ENCODE data around the gene TRAPPC2. TPM values are rescaled to one million over a fixed set of nuclear protein-coding genes. Genes with fewer than 3 reads are reported as not detected.
"Not testable (repeated sequence)": the region's sequence is repeated elsewhere in the genome, so short reads cannot be mapped to it uniquely, and the experiment has no call there.

Gene TRAPPC2
- total RNA-seq, 1 donor from 2014 or later: 22.5 TPM

DNA sequence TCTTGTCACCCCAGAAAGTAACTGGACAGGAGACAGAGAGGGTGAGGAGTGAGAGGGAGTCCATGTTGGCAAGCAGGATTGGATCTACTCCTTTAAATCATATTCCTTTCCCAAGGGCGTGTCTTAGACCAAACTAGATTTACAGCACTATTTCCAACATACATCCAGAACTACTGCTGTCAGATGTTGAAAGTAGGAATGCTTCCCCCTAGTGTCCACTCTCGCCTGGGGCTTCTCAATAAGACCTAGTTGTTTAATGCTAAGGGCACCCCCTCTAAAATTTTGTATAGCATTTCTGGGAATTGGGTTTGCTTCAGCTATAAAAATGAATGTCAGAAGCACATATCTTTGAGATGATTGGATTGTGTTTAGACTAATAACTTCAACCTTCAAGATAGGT, 13.4 kb upstream of the TRAPPC2 start:
- DNase-seq: peak; percentile 11

DNA sequence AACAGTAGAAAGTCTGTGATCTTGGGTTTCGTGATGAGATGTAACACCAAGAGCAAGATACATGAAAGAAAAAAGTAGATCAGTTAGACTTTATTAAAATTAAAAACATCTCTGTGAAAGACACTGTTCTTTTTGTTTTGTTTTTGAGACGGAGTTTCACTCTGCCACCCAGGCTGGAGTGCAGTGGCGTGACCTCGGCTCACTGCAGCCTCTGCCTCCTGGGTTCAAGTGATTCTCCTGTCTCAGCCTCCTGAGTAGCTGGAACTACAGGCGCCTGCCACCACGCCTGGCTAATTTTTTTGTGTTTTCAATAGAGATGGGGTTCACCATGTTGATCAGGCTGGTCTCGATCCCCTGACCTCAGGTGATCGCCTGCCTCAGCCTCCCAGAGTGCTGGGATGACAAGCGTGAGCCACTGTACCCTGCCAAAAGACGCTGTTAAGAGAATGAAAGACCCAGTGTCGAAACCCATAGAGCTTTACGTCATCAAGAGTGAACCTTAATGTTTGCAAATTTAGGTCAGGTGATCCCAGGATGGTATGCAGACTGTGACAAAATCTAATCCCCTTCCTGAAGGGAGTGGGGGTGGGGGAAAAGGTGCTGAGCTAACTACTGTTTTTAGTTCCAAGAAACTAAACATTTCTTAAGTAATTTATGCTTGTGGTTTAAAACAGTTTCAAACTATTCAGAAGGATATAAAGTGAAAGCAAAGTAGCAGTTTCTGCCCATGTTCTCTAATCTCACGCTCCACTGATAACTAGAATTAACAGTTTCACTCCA, 8.2 kb upstream of the TRAPPC2 start:
- DNase-seq: no peak

DNA sequence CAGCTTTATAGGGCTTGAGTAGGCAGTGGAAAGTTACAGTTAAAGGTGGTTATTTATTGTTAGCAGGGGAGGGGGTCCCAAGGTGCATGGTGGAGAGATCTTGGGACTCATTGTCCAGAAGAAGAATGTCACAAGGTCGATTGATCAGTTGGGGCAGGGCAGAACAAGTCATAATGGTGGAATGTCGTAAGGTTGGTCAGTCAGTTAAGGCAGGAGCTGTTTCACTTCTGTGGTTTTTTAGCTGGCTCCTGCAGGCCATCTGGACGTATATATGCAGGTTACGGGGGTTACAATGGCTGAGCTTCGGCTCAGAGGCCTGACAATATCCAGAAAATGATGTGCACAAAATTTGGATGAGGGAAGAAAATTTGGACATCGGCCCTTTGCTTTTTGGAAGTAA, 7.3 kb upstream of the TRAPPC2 start:
- no peak for DNase-seq

DNA sequence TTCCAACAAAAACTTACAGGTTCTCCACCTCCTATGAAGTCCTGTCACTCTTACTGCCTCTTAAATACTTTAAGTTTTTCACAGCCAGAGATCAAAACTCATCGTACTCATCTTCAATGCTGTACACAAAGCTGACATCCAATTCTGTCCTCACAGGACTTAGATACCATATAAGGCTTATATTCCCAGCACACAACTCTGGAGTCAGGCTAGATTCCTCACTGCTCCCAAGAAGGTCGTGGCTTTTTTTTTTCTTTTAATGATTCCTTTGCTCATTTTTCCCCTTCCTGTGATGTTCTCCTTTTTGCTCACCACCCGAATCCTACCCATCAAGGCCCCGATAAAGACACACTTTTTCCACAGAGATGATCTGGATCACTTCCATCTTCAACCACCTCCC, 914 bp downstream of the TRAPPC2 start:
- DNase-seq: no peak

DNA sequence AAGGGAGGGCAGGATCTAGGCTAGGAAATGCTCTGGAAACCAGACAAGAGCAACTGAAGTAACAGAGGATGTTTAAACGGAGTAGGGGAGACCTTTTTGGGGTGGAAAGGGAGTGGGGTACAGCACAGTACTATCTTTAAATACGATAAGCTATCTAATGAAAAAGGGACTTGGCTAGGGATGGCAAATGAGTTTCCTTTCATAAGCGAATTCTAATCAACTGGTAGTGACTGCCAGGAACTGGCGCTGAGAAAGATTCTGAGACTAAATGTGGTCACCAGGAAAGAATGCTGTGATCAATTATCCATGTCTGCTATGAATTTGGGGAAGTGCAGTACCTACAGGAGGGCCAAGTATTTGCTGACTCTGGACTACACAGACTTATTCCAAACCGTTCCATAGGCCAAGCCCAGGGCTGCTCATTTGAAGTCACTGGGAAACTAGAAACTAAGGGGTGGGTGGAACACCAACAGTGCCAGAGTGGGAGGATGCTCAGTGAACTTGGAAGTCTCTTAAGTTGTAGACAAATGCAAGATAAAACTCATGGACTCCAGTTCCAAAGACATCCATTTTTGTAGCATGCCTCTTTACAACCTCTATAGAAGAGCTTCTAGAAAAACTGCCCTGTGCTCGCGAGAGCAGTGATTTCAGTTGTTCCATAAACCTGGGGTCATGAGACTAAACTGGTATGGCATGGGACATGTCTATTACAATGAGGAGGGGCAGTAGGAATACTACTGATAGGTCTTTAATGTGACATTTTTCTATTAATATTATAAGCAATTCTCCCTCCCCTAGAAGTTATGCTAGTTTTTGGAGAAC, 2.0 kb downstream of the TRAPPC2 start:
- peak; percentile 51 for DNase-seq

DNA sequence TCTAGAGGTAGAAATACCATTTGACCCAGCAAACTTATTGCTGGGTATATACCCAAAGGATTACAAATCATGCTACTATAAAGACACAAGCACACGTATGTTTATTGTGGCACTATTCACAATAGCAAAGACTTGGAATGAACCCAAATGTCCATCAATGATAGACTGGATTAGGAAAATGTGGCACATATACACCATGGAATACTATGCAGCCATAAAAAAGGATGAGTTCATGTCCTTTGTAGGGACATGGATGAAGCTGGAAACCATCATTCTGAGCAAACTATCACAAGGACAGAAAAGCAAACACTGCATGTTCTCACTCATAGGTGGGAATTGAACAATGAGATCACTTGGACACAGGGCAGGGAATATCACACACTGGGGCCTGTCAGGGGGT, 3.9 kb downstream of the TRAPPC2 start:
- DNase-seq: not testable (repeated sequence)

DNA sequence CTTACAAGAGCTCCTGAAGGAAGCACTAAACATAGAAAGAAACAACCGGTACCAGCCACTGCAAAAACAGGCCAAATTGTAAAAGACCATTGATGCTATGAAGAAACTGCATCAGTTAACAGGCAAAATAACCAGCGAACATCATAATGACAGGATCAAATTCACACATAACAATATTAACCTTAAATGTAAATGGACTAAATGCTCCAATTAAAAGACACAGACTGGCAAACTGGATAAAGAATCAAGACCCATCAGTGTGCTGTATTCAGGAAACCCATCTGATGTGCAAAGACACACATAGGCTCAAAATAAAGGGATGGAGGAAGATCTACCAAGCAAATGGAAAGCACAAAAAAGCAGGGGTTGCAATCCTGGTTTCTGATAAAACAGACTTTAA, 7.8 kb downstream of the TRAPPC2 start:
- not testable (repeated sequence) for DNase-seq

DNA sequence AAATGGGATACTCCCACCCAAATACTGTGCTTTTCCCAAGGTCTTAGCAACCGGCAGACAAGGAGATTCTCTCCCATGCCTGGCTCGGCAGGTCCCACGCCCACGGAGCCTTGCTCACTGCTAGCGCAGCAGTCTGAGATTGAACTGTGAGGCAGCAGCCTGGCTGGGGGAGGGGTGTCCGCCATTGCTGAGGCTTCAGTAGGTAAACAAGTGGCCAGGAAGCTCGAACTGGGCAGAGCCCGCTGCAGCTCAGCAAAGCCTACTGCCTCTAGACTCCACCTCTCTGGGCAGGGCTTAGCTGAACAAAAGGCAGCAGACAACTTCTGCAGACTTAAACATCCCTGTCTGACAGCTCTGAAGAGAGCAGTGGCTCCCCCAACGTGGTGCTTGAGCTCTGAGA, 9.5 kb downstream of the TRAPPC2 start:
- not testable (repeated sequence) for DNase-seq

DNA sequence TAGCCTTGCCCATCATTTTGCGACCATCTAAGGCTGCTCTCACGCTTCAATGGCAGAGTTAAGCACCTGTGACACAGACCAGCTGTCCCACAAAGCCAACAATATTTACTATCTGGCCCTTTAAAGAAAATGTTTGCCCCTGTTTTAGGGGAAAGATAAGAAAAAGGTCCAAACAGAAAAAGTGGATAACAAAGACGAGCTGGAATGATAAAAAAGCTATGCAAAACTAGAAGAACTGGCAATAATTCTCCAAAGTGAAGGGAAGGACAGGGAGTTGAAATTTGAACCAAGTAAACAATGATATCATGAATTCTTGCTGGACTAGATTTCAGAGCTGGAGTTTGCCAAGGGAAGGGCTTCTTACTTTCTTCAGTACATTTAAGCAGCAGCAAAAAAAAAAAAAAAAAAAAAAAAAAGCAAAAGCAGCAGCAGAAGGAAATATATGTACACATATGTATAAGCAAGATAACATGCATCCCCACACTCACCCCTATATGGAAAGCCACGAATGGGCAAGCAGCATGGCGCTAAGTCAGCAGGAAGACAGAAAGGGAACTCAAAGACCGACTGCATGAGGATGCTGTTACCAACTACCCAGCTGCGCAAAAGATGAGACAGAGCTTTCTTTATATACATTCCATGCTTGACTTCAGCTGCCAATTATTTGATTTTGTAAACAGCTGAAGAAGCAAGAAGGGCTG, 12.5 kb downstream of the TRAPPC2 start:
- DNase-seq: peak; percentile 70

DNA sequence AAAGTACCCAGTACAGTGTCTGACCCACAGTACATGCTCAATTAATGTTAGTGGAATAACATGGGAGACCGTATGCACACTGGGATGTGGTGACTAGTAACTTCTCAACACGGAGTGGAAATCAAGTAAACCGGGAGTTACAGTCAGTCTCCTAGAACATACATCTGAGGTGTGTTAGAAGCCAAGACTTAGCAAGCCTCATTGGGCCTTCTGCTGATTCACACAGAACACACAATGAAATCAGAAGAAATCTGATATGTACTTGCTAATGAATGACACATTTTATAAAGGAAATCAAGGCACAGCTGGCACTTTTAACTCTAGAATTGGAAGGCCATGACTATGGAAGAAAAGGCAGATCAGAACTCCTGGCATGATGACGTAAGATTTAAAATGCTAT, 13.0 kb downstream of the TRAPPC2 start:
- no peak for DNase-seq

DNA sequence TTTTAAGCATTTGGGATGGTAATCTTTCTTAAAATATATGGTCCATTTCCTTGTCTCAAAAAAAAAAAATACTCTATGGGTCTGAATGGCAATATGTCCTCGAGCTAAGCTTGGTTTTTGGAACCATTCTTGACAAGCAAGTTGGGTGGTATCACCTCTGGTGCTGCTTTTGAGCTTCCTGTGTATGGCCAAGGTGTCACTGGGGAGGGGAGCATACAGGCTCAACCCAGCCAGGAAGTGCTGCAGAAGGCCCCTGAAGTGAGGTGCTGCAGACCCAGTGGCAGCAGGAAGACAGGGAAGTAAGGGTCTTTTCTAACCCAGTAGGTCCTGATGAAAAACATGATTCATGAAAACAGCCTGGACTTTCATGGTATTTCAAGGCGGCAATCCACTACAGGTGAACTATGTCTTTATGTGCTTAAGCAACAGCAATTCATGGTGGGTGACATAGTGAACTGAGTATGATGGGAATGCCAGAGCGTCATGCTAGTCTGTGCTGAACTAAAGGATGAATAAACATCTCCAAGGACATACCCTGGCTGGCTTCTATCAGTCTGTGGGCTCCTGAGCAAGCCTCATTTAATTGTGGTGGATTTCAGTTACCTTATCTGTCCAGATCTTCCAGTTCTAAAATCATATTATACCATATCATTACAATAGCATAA, 15.1 kb downstream of the TRAPPC2 start:
- DNase-seq: no peak

DNA sequence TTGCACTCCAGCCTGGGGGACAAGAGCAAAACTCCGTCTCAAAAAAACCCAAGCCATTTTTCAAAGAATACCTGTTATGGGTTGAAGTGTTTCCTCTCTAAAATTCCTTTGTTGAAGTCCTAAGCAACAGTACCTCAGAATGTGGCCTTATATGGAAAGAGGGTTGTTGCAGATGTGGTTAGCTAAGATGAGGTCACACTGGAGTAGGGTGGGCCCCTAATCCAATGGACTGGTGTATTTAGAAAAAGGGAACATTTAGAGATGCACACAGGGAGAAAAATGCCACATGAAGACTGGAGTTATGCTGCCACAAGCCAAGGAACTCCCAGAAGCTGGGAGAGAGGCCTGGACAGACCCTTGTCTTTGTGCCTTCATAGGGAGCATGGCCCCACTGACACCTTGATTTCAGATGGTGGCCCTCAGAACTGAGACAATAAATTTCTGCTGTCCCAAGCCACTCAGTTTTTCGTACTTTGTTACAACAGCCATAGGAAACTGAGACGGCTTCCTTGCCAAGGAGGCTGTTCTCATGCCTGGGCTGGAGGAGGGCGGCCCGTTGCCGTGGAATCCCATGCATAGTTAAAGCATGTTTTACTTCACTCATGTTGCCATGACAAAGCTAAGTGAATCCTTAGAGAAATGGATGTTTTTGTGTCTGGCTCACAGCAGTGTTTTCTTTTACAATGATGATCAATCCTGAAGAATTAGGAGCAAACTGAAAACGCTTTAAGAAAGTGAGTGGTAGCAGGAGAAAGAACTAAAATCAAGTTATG, 16.5 kb downstream of the TRAPPC2 start:
- DNase-seq: peak; percentile 40

DNA sequence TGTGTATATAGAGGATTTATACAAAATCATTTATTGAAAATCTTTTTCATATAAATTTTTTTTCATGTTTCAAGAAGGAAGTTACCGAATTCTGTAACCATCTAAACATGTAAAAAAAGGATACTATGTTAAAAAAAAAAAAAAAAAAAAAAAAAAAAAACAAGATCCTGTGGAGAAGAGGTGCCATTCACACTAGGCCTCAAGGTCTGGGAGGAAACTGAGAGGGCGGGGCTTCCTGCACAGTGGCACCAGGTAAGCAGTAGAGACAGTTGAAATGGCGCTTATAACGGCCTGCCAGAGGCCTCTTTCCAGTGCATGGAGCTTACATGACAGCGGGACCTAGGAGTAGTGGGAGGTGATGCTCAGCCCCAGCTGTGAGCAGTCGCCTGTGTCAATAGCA, 17.5 kb downstream of the TRAPPC2 start:
- no peak for DNase-seq

DNA sequence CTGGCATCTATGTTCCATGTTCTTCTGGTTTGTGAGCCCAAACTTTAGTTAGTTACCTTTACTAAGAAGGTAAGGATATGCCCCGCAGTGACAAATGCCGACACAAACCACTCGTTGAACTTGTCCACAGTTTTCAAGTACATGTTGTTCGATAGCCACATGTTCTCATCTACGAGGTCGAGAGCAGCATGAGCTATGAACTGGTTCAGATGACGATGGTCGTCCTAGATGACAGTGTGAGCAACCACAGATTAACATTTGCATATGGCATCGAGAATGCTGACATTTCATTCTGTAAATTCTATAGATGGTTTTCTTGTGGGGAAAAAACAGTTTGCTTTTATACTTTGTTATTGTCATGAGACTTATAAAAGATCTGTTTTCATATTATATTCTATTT, 18.0 kb downstream of the TRAPPC2 start:
- no peak for DNase-seq

DNA sequence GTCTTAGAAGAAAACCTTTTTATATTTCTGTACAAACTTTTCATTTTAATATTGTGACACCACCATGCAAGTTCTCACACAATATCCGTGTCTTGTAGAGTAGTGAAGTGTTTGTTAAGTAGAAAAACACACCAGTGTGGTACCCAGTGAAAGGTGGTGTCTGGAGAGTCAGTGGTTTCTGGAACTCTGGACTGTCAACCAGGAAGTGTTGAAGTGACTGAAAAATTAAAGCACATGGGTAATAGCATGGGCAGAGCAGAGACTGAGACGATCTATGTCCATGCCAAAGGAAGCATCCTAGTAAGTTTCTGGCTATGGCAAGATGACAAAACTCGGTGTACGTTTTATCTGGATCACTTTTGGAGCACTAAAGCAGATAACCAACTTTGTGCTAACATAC, 23.3 kb downstream of the TRAPPC2 start:
- DNase-seq: no peak

DNA sequence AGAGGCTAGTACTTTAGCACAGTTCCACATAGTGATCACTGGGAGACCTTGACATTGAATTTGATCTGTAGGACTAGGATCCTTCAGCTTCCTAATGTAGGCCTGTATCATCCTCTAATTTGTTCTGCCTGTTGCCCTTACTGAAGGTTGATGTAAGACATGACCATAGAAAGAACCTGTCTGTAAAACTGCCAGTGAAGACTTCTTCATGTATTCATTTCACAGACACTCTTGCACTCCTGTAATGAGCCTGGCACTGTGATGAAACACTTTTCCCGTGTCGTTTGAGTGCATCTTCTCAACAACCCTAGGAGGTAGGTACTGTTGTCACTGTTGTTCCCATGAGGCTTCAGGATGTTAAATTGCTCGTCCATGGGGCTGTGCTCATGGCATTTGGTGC, 30.8 kb downstream of the TRAPPC2 start:
- no peak for DNase-seq

DNA sequence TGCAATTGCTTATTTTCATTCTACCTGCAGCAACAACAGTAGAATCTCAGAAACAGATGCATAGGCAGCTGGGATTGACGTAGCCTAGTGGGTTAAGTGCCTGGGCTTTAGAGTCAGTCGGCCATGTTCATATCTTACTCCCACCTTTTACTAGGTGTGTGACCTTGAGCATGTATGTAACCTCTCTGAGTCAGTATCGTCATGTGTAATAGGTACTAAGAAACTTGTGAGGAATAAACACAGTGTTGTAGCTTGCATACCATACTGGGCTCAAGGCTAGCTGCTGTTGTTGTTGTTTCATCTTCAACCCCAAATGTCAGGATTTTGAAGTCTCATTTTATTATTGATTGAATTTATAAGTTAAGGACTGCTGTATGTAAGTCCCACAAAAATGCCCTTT, 31.3 kb downstream of the TRAPPC2 start:
- DNase-seq: no peak

DNA sequence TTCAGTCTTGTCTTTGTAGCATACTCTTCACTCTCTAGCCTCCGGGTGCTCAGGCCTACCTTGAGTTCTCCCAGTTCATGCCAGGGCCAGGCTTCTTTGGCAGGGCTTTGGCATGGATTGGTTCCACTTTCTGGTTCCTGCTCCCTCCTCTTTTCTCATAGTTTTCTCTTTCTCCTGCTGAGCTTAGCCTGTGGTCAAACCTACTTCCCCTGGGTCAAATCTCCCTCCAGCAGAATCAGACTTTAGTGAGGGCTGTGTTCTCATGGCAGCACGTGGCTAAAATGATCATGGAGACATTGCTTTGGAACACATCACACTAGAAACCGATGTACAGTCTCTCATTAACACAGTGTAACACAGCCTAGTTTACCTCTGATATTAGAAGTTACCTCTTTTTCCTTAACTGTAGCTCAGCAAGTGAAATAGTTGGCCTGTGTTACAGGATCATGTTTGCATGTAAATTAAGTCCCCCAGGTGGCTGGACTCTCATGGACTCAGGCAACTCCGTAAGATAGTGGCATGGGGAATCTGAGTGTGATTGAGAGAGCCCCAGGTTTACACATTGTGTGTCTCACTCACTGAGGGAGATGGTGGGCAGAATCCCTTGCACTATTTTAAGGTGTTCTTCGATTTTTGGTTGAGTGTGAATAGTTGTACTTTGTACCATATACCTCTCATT, 32.2 kb downstream of the TRAPPC2 start:
- DNase-seq: no peak

DNA sequence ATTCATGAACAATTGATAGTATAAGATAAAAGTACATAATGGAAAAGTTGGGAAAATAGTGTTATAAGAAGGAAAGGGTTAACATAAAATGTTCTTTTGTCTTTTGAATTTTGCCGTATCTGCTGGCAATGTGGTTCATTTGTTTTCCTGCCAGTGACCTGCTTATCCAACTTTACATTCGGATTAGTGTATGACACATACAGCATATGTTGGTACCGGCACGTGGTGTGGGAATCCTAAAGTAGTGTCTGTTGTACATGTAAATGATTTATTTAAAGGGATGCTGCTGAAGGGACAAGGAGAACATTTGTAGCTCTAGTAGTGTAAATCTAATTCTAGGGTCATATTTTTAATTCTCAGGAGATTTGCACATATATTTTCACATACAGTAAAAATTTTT, 34.0 kb downstream of the TRAPPC2 start:
- peak; percentile 25 for DNase-seq

DNA sequence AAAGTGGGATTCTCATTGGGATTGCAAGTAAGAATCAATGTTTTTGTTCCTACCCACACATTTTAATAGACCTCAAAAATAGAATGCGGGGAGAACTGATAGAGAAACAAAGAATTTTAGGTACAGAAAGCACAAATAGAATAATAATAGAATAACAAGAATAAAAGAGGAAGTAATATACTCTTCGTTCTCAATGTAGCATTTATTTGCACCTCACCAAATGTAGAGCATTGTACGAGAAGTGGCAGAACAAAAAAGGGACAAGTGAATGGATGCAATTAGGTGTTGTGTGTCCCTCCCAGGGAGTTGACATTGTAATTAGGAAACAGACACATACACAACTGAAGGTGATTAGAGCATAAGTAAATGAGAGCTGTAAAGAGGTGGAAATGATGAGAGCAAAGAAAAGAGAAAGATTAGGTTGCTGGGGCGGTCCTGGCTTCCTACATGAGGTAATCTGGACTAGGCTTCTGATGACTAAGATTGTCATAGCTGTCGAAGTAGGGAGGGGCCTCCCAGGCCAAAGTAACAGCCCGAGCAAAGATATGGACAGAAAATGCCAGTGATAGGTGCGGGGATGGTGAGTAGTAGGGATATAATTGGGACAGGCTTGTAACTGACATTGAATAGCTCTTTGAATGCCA, 35.1 kb downstream of the TRAPPC2 start:
- DNase-seq: no peak

DNA sequence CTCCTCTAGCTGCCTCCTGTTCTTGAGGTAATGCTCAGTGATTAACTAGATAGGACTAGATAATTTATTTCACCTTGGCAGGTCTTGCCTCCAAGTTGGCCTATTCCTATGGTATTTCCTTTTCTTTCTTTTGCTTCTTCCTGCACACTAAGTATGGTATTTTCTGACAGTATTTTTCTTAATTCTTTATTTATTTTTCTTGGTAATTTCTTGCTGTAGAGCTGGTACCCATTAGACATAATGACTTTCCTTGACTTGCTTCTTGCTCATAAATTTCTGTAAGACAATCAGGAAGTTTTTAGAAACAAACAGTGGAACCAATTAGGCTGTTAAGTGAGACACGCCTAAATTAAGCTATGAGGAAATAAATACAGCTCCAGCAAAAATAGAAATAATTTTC, 36.0 kb downstream of the TRAPPC2 start:
- no peak for DNase-seq

All from skin of body (tissue), 2 donors.